Esophagus squamous epithelium (tissue), 4 donors: ENCODE measurements around the gene GGCX.

ENCODE experiments used
- POLR2A ChIP-seq, 4 donors: fragments of 450-650 bp; IDR thresholded peaks; one replicate each; pipeline ENCODE4 v1.6.1; 2017; ENCODE audit warnings: antibody characterized with exemption in 4 of 4, mild to moderate bottlenecking in 4 of 4, moderate library complexity in 3 of 4
- TF ChIP-seq, protein P1 (sequence below), 6 experiments: fragments of 450-650 bp in 4 of 6; fragments of 200-600 bp in 2 of 6; sonication (generic) in 2 of 6; IDR thresholded peaks; one replicate each; pipeline ENCODE4 v1.5.1; 2016 to 2019; ENCODE audit warnings: antibody characterized with exemption in 6 of 6, mild to moderate bottlenecking in 4 of 6, moderate library complexity in 4 of 6

DNA sequence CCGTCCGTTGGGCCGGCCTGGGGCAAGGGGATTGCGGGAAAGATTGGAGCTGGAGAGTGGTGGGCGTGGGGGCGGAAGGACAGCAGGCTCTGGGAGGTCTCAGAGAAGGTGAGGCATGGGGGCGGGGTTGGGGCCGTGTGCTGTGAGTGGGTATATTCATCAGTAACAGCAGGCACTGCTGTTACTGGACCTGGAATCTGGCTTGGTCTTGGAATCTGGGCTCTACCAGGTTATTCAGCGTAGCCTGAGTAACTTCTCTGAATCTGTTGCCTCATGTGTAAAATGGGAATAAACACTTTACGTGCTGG lies 34.7 kb upstream of the GGCX start:
- TF ChIP-seq POLR2A (IDR thresholded peaks at IDR 0.05): no peak
- TF ChIP-seq, protein P1, sequence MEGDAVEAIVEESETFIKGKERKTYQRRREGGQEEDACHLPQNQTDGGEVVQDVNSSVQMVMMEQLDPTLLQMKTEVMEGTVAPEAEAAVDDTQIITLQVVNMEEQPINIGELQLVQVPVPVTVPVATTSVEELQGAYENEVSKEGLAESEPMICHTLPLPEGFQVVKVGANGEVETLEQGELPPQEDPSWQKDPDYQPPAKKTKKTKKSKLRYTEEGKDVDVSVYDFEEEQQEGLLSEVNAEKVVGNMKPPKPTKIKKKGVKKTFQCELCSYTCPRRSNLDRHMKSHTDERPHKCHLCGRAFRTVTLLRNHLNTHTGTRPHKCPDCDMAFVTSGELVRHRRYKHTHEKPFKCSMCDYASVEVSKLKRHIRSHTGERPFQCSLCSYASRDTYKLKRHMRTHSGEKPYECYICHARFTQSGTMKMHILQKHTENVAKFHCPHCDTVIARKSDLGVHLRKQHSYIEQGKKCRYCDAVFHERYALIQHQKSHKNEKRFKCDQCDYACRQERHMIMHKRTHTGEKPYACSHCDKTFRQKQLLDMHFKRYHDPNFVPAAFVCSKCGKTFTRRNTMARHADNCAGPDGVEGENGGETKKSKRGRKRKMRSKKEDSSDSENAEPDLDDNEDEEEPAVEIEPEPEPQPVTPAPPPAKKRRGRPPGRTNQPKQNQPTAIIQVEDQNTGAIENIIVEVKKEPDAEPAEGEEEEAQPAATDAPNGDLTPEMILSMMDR (IDR thresholded peaks at IDR 0.05): no peak
